ENCODE data around the gene ACOXL. TPM values are rescaled to one million over a fixed set of nuclear protein-coding genes. Genes with fewer than 3 reads are reported as not detected.

ACOXL gene
- total and polyA plus RNA-seq, 2 of the 8 experiments (the other 6 are each of a cell fraction or from before 2014, with no cell fraction given) = 11.4 to 20.6 TPM

DNA sequence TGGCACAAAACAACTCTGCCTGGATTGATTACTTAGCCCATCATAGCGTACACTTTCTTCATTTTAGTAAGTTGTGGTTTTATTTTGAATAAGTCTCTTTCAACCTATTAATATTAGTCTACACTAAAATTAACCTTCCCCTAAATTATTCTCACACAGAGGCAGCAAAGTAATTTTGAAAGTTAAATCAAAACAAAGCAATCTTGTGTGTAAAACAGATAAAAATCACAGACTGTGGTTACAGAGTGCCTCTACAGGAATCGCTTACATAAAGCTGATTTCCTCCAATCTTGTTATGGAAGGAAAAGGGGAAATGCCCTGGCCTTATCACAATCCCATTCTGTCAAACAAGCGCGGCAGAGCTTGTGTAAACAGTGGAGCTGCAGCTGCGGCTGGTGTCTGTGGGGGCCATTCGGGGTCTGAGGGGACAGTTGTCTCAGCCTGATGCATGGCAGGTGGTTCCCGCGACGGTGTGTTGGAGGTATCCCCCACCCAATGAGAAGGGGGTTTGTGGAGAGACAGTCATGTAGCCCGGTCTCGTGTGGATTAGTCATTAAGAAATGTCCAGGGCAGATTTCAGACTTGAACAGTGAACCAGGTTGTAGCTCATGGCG is 430.5 kb downstream of the ACOXL start:
- Histone ChIP-seq H2AK5ac (ENCODE audit: low read depth, low read length) (no peak overlapping the region; the same call in 1 of the 2 replicates), H4K20me1 (replicated peaks in 1 of 2; ENCODE audit: control insufficient read depth in 1 of 2, insufficient read depth in 2 of 2, low read length in 2 of 2) (peaks cover 5 to 16% of the 10 kb centered on the region in 2 experiments), H3K56ac (replicated peaks; ENCODE audit: insufficient read length, low read depth, low read length) (no peak overlapping the region), H3K36me3 (ENCODE audit: control insufficient read depth in 2 of 4, insufficient read depth in 4 of 4, low read length in 3 of 4) (peaks cover 4 to 44% (median 10%) of the 10 kb centered on the region in 4 experiments; a peak in 5 of 8 replicates), H2AFZ (ENCODE audit: low read length) (no peak overlapping the region), H4K8ac (ENCODE audit: extremely low read depth, insufficient read depth, low read length) (no peak overlapping the region), H2BK12ac (ENCODE audit: low read depth, low read length) (peak overlapping the region; percentile 12; the same call in 1 of the 2 replicates), H3K79me2 (ENCODE audit: control insufficient read depth in 1 of 2, insufficient read depth in 2 of 2, low read length in 2 of 2) (peaks cover 0 to 16% of the 10 kb centered on the region in 2 experiments; a peak in 1 of 4 replicates), H2BK5ac (ENCODE audit: low read depth, low read length) (no peak overlapping the region; the same call in 1 of the 2 replicates), H2BK20ac (ENCODE audit: low read length) (no peak overlapping the region), H3K23me2 (ENCODE audit: low read depth, low read length) (no peaks in the 10 kb centered on the region), H2BK15ac (ENCODE audit: low read length) (no peak overlapping the region), H2BK120ac (replicated peaks; ENCODE audit: low read depth, low read length) (no peak overlapping the region), H3K4me1 (replicated peaks in 1 of 4; ENCODE audit: control insufficient read depth in 3 of 4, insufficient read depth in 4 of 4, low read length in 3 of 4) (peaks cover 5 to 23% (median 10%) of the 10 kb centered on the region in 4 experiments), H3K18ac (ENCODE audit: extremely low read depth, low read length) (no peak overlapping the region), H3K23ac (ENCODE audit: insufficient read length) (no peak overlapping the region), H3K4me3 (ENCODE audit: extremely low read depth in 1 of 4, insufficient read depth in 2 of 4, low read depth in 3 of 4, low read length in 4 of 4) (no peak overlapping the region; a peak in 2 of 8 replicates), H3K79me1 (ENCODE audit: low read depth, low read length) (peaks cover 13% of the 10 kb centered on the region), H3K9ac (replicated peaks in 1 of 4; ENCODE audit: extremely low read depth in 1 of 4, low read depth in 3 of 4, low read length in 3 of 4) (no peak overlapping the region), H4K5ac (ENCODE audit: insufficient read length, low read depth, low read length) (no peak overlapping the region), H3K27me3 (replicated peaks in 1 of 4; ENCODE audit: control insufficient read depth in 3 of 4, extremely low read depth in 1 of 4, insufficient read depth in 3 of 4, low read length in 3 of 4) (no peaks in the 10 kb centered on the region), H4K91ac (replicated peaks; ENCODE audit: insufficient read length, low read length) (peak overlapping the region; percentile 16), H3K9me3 (ENCODE audit: insufficient read depth in 2 of 2, low read depth in 1 of 2, low read length in 1 of 2) (no peaks in the 10 kb centered on the region), H3K4ac (replicated peaks; ENCODE audit: insufficient read length, low read depth, low read length) (no peak overlapping the region), H3K27ac (ENCODE audit: low read depth, low read length) (no peak overlapping the region), H3K4me2 (ENCODE audit: insufficient read depth in 1 of 2, low read depth in 2 of 2, low read length in 2 of 2) (peak overlapping the region in 1 of 2 experiments; percentile 29; a peak in 1 of 4 replicates), H3K14ac (ENCODE audit: insufficient read length) (no peak overlapping the region)
- CTCF ChIA-PET (ENCODE audit: partially characterized antibody) = interaction anchor here (0.8 to 1.1 kb wide), 2 partner anchors 11 to 15 kb away, joined by 3 to 4 read pairs; no protein-coding TSS in a partner anchor
- POLR2A ChIA-PET (ENCODE audit: partially characterized antibody) = interaction anchor here (2.6 kb wide), 1 partner anchor 42 kb away, joined by 8 read pairs; the partner anchor contains the start of gene BCL2L11
- 94% methylated on average over 12 of the region's 12 CpGs; no CpG with 5 or more reads in 1 of the 2 experiments for WGBS, 2 experiments (ENCODE audit: extremely low coverage in 1 of 2, insufficient coverage in 1 of 2, insufficient read length in 1 of 2, insufficient replicate concordance in 2 of 2, low coverage in 1 of 2, low lambda C conversion rate in 2 of 2, missing lambda C conversion rate in 1 of 2)
- FAIRE-seq (no peak), DNase-seq (ENCODE audit: low read depth in 1 of 2, low spot score in 2 of 2) (no peak)
- TF ChIP-seq ZNF274 (IDR thresholded peaks at IDR 0.05; ENCODE audit: borderline replicate concordance, extremely low read depth, low read length) (no peak), TAF1 (IDR thresholded peaks at IDR 0.05; ENCODE audit: low read depth, low read length) (no peak), ASH2L (IDR thresholded peaks at IDR 0.05; ENCODE audit: low read length) (no peak), TEAD4 (IDR thresholded peaks at IDR 0.05; ENCODE audit: low read depth, low read length) (no peak), SIN3A (conservative IDR thresholded peaks at IDR 0.05 in 1 of 2, IDR thresholded peaks at IDR 0.05 in 1 of 2; ENCODE audit: low read depth in 1 of 2, low read length in 2 of 2) (no peak), SIX5 (IDR thresholded peaks at IDR 0.05; ENCODE audit: low read depth, low read length) (no peak), CHD1 (IDR thresholded peaks at IDR 0.05; ENCODE audit: low read depth, low read length) (no peak), YY1 (IDR thresholded peaks at IDR 0.05; ENCODE audit: low read depth, low read length) (no peak), EP300 (IDR thresholded peaks at IDR 0.05; ENCODE audit: borderline replicate concordance in 1 of 2, low read depth in 2 of 2, low read length in 2 of 2) (no peak), CREB1 (IDR thresholded peaks at IDR 0.05) (no peak), CBX8 (IDR thresholded peaks at IDR 0.05; ENCODE audit: borderline replicate concordance, low read depth, low read length) (no peak), TBP (IDR thresholded peaks at IDR 0.05; ENCODE audit: low read depth, low read length) (no peak), JUN (IDR thresholded peaks at IDR 0.05; ENCODE audit: low read depth, low read length) (no peak), CHD2 (IDR thresholded peaks at IDR 0.05; ENCODE audit: low read length) (no peak)
